Naive thymus-derived CD4-positive, alpha-beta T cell (primary cell): Measurements from ENCODE around the gene PFKFB3. TPM values are rescaled to one million over a fixed set of nuclear protein-coding genes. Genes with fewer than 3 reads are reported as not detected.
"Not testable (repeated sequence)": the region's sequence is repeated elsewhere in the genome, so short reads cannot be mapped to it uniquely, and the experiment has no call there.

ENCODE experiments used
- ATAC-seq: fragments of 150-1000 bp; cut with Tn5 transposase; 2 replicates; pipeline ENCODE4 v1.10.0; 2021; ENCODE audit warnings: mild to moderate bottlenecking, moderate library complexity
- CTCF ChIA-PET: fragments of 350-600 bp; sonication (Branson Sonifier 250); formaldehyde crosslinking; loops from one replicate; lab custom pipeline; 2021; ENCODE audit warnings: antibody characterized with exemption; lab: Charles Lee
- POLR2A ChIA-PET: fragments of 350-600 bp; sonication (Branson Sonifier 250); formaldehyde crosslinking; loops from one replicate; lab custom pipeline; 2021; ENCODE audit warnings: antibody characterized with exemption, inconsistent platforms; lab: Charles Lee
- DNase-seq, 9 donors: peaks; one replicate each; pipeline versions ENCODE4 v3.0.0 to v3.0.0-alpha.2; 2020 to 2022; ENCODE audit warnings: mixed read lengths in 1 of 9
- H3K27ac ChIP-seq: one replicate; pipeline ENCODE4 v1.7.0; 2013; ENCODE audit warnings: mild to moderate bottlenecking, low read depth, low read length, moderate library complexity
- H3K27me3 ChIP-seq, 2 donors: one replicate each; pipeline ENCODE4 v1.7.0; 2013; ENCODE audit warnings: low read length in 2 of 2, mild to moderate bottlenecking in 2 of 2, moderate library complexity in 2 of 2; ENCODE audit not compliant: control insufficient read depth in 2 of 2, insufficient read depth in 2 of 2
- H3K36me3 ChIP-seq, 3 experiments: 1 replicate in 2 of 3; 2 replicates in 1 of 3; pipeline ENCODE4 v1.7.0; 2013; ENCODE audit warnings: low read length in 3 of 3, mild to moderate bottlenecking in 3 of 3, moderate library complexity in 1 of 3; ENCODE audit not compliant: insufficient read depth in 3 of 3, control insufficient read depth in 2 of 3
- H3K4me1 ChIP-seq, 2 donors: one replicate each; pipeline ENCODE4 v1.7.0; 2013; ENCODE audit warnings: low read length in 2 of 2, mild to moderate bottlenecking in 2 of 2, moderate library complexity in 1 of 2; ENCODE audit not compliant: control insufficient read depth in 2 of 2, insufficient read depth in 2 of 2
- H3K4me3 ChIP-seq: 2 replicates; pipeline ENCODE4 v1.7.0; 2013; ENCODE audit warnings: mild to moderate bottlenecking, low read length
- H3K9me3 ChIP-seq, 3 experiments: 1 replicate in 2 of 3; 2 replicates in 1 of 3; pipeline ENCODE4 v1.7.0; 2013; ENCODE audit warnings: low read length in 3 of 3; ENCODE audit not compliant: control insufficient read depth in 2 of 3
- H3K27ac Mint-ChIP-seq, 9 donors: one replicate each; pipeline ENCODE4 v1.8.0; 2020 to 2022; ENCODE audit warnings: mixed read lengths in 9 of 9, mild to moderate bottlenecking in 8 of 9, moderate library complexity in 5 of 9, inconsistent platforms in 2 of 9
- H3K27me3 Mint-ChIP-seq, 5 donors: one replicate each; pipeline ENCODE4 v1.8.0; 2021 to 2022; ENCODE audit warnings: mixed read lengths in 5 of 5, mild to moderate bottlenecking in 1 of 5
- H3K36me3 Mint-ChIP-seq, 5 donors: one replicate each; pipeline ENCODE4 v1.8.0; 2020 to 2022; ENCODE audit warnings: mixed read lengths in 5 of 5, mild to moderate bottlenecking in 3 of 5, inconsistent platforms in 1 of 5
- H3K4me1 Mint-ChIP-seq, 7 donors: one replicate each; pipeline ENCODE4 v1.8.0; 2020 to 2022; ENCODE audit warnings: mixed read lengths in 7 of 7, mild to moderate bottlenecking in 3 of 7, inconsistent platforms in 1 of 7
- H3K4me3 Mint-ChIP-seq, 10 donors: one replicate each; pipeline ENCODE4 v1.8.0; 2020 to 2022; ENCODE audit warnings: mild to moderate bottlenecking in 10 of 10, mixed read lengths in 10 of 10, moderate library complexity in 6 of 10, inconsistent platforms in 2 of 10
- H3K9me3 Mint-ChIP-seq, 11 donors: one replicate each; pipeline ENCODE4 v1.8.0; 2020 to 2022; ENCODE audit warnings: mixed read lengths in 11 of 11, mild to moderate bottlenecking in 4 of 11, inconsistent platforms in 1 of 11, moderate library complexity in 1 of 11
- intact Hi-C, 2 donors: fragments of 100-400 bp; cut with micrococcal nuclease; formaldehyde crosslinking; loops; one replicate each; pipeline ENCODE4 v1.15.1; 2023
- polyA plus RNA-seq, 2 donors: library from polyadenylated mRNA; unstranded; fragments of 300-500 nt; fragmentation: Illumina TruSeq; gene quantifications; one replicate each; pipeline ENCODE4 v1.2.3, GENCODE V29; 2021
- total RNA-seq, 6 experiments: library from RNA in 5 of 6; stranded (reverse) in 5 of 6; gene quantifications; 1 replicate in 5 of 6; 2 replicates in 1 of 6; pipeline ENCODE4 v1.2.3 and lab custom pipeline; 2021 to 2026

PFKFB3 gene
- total and polyA plus RNA-seq, 7 experiments from 2014 or later = 2.3 to 129 (median 66.1) TPM

- Mint-ChIP-seq H3K36me3 (peaks cover 2 to 35% (median 12%) of the 10 kb centered on the region in 5 donors), H3K4me1 (peaks cover 0 to 32% (median 0%) of the 10 kb centered on the region in 7 donors), H3K9me3 (peaks cover 0 to 5% (median 0%) of the 10 kb centered on the region in 11 donors), H3K27ac (no peak overlapping the region), H3K27me3 (no peaks in the 10 kb centered on the region), H3K4me3 (no peak overlapping the region)
- Histone ChIP-seq H3K36me3 (no peaks in the 10 kb centered on the region), H3K27me3 (no peaks in the 10 kb centered on the region), H3K27ac (no peak overlapping the region), H3K4me3 (no peak overlapping the region), H3K4me1 (peaks cover 0 to 8% of the 10 kb centered on the region in 2 donors), H3K9me3 (no peaks in the 10 kb centered on the region)
- ATAC-seq (no peak), DNase-seq (no peak)
- intact Hi-C loops = no loop called here
- POLR2A ChIA-PET = no interaction called here
- CTCF ChIA-PET = interaction anchor here (0.6 kb wide), 1 partner anchor 794 kb away, joined by 3 read pairs; no protein-coding TSS in a partner anchor
Measured at GRCh38 chr10:6242089-6242488, 39.4 kb downstream of the PFKFB3 start.

- no peaks in the 10 kb centered on the region for H3K9me3 ChIP-seq
- Mint-ChIP-seq H3K36me3 (peaks cover 0 to 27% (median 9%) of the 10 kb centered on the region in 5 donors), H3K27me3 (no peaks in the 10 kb centered on the region), H3K4me3 (no peak overlapping the region), H3K27ac (no peak overlapping the region), H3K9me3 (peaks cover 0 to 2% (median 0%) of the 10 kb centered on the region in 11 donors), H3K4me1 (peaks cover 0 to 16% (median 0%) of the 10 kb centered on the region in 7 donors)
- no peak overlapping the region for H3K4me3 ChIP-seq
- H3K27me3 ChIP-seq = no peaks in the 10 kb centered on the region
- peaks cover 0 to under 1% of the 10 kb centered on the region in 2 donors for H3K4me1 ChIP-seq
- CTCF ChIA-PET = interaction anchor here (0.7 kb wide), 1 partner anchor 72 kb away, joined by 3 read pairs; no protein-coding TSS in a partner anchor
- H3K36me3 ChIP-seq = no peaks in the 10 kb centered on the region
- intact Hi-C loops = no loop called here
- no peak for ATAC-seq
- DNase-seq = no peak
- no peak overlapping the region for H3K27ac ChIP-seq
- POLR2A ChIA-PET = interaction anchor here (1.1 kb wide), 1 partner anchor 42 kb away, joined by 3 read pairs; no protein-coding TSS in a partner anchor
Measured at GRCh38 chr10:6244510-6244909, 41.8 kb downstream of the PFKFB3 start.

GRCh38 chr10:6247041-6247712, 44.4 kb downstream of the PFKFB3 start:
- DNase-seq (no peak), ATAC-seq (no peak)
- Mint-ChIP-seq H3K9me3 (peaks cover 0 to 2% (median 0%) of the 10 kb centered on the region in 11 donors), H3K36me3 (peaks cover 0 to 22% (median 2%) of the 10 kb centered on the region in 5 donors), H3K4me1 (peaks cover 0 to 1% (median 0%) of the 10 kb centered on the region in 7 donors), H3K4me3 (no peak overlapping the region), H3K27me3 (no peaks in the 10 kb centered on the region), H3K27ac (no peak overlapping the region)
- intact Hi-C loops = no loop called here
- ChIA-PET CTCF (no interaction called here), POLR2A (no interaction called here)
- Histone ChIP-seq H3K4me1 (no peaks in the 10 kb centered on the region), H3K27ac (no peak overlapping the region), H3K9me3 (no peaks in the 10 kb centered on the region), H3K27me3 (no peaks in the 10 kb centered on the region), H3K4me3 (no peak overlapping the region), H3K36me3 (no peaks in the 10 kb centered on the region)

GRCh38 chr10:6248908-6249307, 46.2 kb downstream of the PFKFB3 start:
- H3K4me1 Mint-ChIP-seq, ATAC-seq, H3K27ac ChIP-seq, H3K4me1 ChIP-seq, H3K9me3 Mint-ChIP-seq, intact Hi-C loops, DNase-seq, H3K27ac Mint-ChIP-seq, CTCF ChIA-PET, H3K27me3 ChIP-seq, H3K27me3 Mint-ChIP-seq, H3K4me3 Mint-ChIP-seq, H3K4me3 ChIP-seq, POLR2A ChIA-PET, H3K9me3 ChIP-seq, H3K36me3 ChIP-seq: not testable (repeated sequence)
- peaks cover 0 to 19% (median 0%) of the 10 kb centered on the region in 5 donors for H3K36me3 Mint-ChIP-seq

- no peaks in the 10 kb centered on the region for H3K4me1 ChIP-seq
- DNase-seq = no peak
Measured at GRCh38 chr10:6249698-6250097, 47.0 kb downstream of the PFKFB3 start.

GRCh38 chr10:6250745-6251144, 48.0 kb downstream of the PFKFB3 start:
- Mint-ChIP-seq H3K4me3 (no peak overlapping the region), H3K9me3 (peaks cover 0 to 2% (median 0%) of the 10 kb centered on the region in 11 donors), H3K27ac (peak overlapping the region in 1 of 9 donors; percentile 4), H3K4me1 (peaks cover 0 to 6% (median 0%) of the 10 kb centered on the region in 7 donors), H3K36me3 (peaks cover 0 to 22% (median 0%) of the 10 kb centered on the region in 5 donors), H3K27me3 (no peaks in the 10 kb centered on the region)
- intact Hi-C loops = no loop called here
- ATAC-seq (no peak), DNase-seq (no peak)
- Histone ChIP-seq H3K27me3 (no peaks in the 10 kb centered on the region), H3K36me3 (no peaks in the 10 kb centered on the region), H3K4me3 (no peak overlapping the region), H3K4me1 (no peaks in the 10 kb centered on the region), H3K9me3 (no peaks in the 10 kb centered on the region), H3K27ac (no peak overlapping the region)
- ChIA-PET POLR2A (no interaction called here), CTCF (no interaction called here)

More at GRCh38 chr10:6249698-6250097, 47.0 kb downstream of the PFKFB3 start:
- no peak overlapping the region for H3K4me3 Mint-ChIP-seq
- no peak overlapping the region for H3K27ac ChIP-seq
- peaks cover 0 to 2% (median 0%) of the 10 kb centered on the region in 11 donors for H3K9me3 Mint-ChIP-seq
- H3K36me3 Mint-ChIP-seq = peaks cover 0 to 17% (median 0%) of the 10 kb centered on the region in 5 donors
- no peak overlapping the region for H3K4me3 ChIP-seq
- H3K4me1 Mint-ChIP-seq = peaks cover 0 to 6% (median 0%) of the 10 kb centered on the region in 7 donors
- intact Hi-C loops = no loop called here
- H3K9me3 ChIP-seq = no peaks in the 10 kb centered on the region
- H3K27me3 Mint-ChIP-seq = no peaks in the 10 kb centered on the region
- POLR2A ChIA-PET = no interaction called here
- CTCF ChIA-PET = no interaction called here
- no peaks in the 10 kb centered on the region for H3K27me3 ChIP-seq
- no peak overlapping the region for H3K27ac Mint-ChIP-seq
- no peak for ATAC-seq
- H3K36me3 ChIP-seq = no peaks in the 10 kb centered on the region
